GM23338 (cell line): Measurements from ENCODE around the gene SLC28A1. TPM values are rescaled to one million over a fixed set of nuclear protein-coding genes. Genes with fewer than 3 reads are reported as not detected.

Experiments used
- ATAC-seq: fragments of 200-7000 bp; cut with Tn5 transposase; 3 replicates; pipeline ENCODE4 v1.9.1; 2020
- DNase-seq: peaks from one replicate; pipeline ENCODE4 v3.0.0-alpha.2; 2015; ENCODE audit warnings: low spot score
- H2AFZ ChIP-seq: fragments of 200-600 bp; sonication (generic); 2 replicates; pipeline ENCODE4 v1.8.0; 2016; ENCODE audit warnings: antibody characterized with exemption, mild to moderate bottlenecking, moderate library complexity
- H3F3A ChIP-seq: fragments of 200-600 bp; sonication (generic); replicated peaks from 2 replicates; pipeline ENCODE4 v1.8.0; 2017; ENCODE audit warnings: antibody characterized with exemption, mixed run types, low read depth
- H3K27ac ChIP-seq: fragments of 200-600 bp; sonication (generic); 2 replicates; pipeline ENCODE4 v1.6.1; 2016; ENCODE audit warnings: low read depth
- H3K27me3 ChIP-seq: fragments of 200-600 bp; sonication (generic); 2 replicates; pipeline ENCODE4 v1.8.0; 2016; ENCODE audit warnings: mild to moderate bottlenecking, mixed run types, moderate library complexity; ENCODE audit not compliant: insufficient read depth
- H3K36me3 ChIP-seq: fragments of 200-600 bp; sonication (generic); 2 replicates; pipeline ENCODE4 v1.8.0; 2016; ENCODE audit warnings: mild to moderate bottlenecking; ENCODE audit not compliant: insufficient read depth
- H3K4me1 ChIP-seq: fragments of 200-600 bp; sonication (generic); 2 replicates; pipeline ENCODE4 v1.8.0; 2016; ENCODE audit warnings: mild to moderate bottlenecking, moderate library complexity; ENCODE audit not compliant: insufficient read depth
- H3K4me2 ChIP-seq: fragments of 200-600 bp; sonication (generic); 2 replicates; pipeline ENCODE4 v1.7.1; 2017; ENCODE audit warnings: mixed run types
- H3K4me3 ChIP-seq: fragments of 200-600 bp; sonication (generic); 2 replicates; pipeline ENCODE4 v1.6.1; 2016; ENCODE audit warnings: mixed run types
- H3K79me2 ChIP-seq: fragments of 200-600 bp; sonication (generic); replicated peaks from 2 replicates; pipeline ENCODE4 v1.8.0; 2017; ENCODE audit warnings: mild to moderate bottlenecking; ENCODE audit not compliant: insufficient read depth
- H3K9me2 ChIP-seq: fragments of 200-600 bp; sonication (generic); 2 replicates; pipeline ENCODE4 v1.8.0; 2017; ENCODE audit not compliant: insufficient read depth
- H4K20me1 ChIP-seq: fragments of 200-600 bp; sonication (generic); replicated peaks from 2 replicates; pipeline ENCODE4 v1.8.0; 2017; ENCODE audit warnings: mild to moderate bottlenecking; ENCODE audit not compliant: insufficient read depth
- H3K27ac Mint-ChIP-seq: 2 replicates; pipeline ENCODE4 v1.8.0; 2020; ENCODE audit warnings: inconsistent platforms, mild to moderate bottlenecking, moderate library complexity, mixed read lengths
- H3K27me3 Mint-ChIP-seq: 3 replicates; pipeline ENCODE4 v1.8.0; 2022; ENCODE audit warnings: low read depth, mild to moderate bottlenecking, moderate library complexity, mixed read lengths, inconsistent platforms; ENCODE audit not compliant: insufficient read depth, poor library complexity
- H3K36me3 Mint-ChIP-seq: 3 replicates; pipeline ENCODE4 v1.8.0; 2021; ENCODE audit warnings: low read depth, mild to moderate bottlenecking, inconsistent platforms, moderate library complexity, mixed read lengths
- H3K4me1 Mint-ChIP-seq: 3 replicates; pipeline ENCODE4 v1.8.0; 2020; ENCODE audit warnings: mild to moderate bottlenecking, inconsistent platforms, mixed read lengths
- H3K4me3 Mint-ChIP-seq: 3 replicates; pipeline ENCODE4 v1.8.0; 2021; ENCODE audit warnings: moderate library complexity, mild to moderate bottlenecking, inconsistent platforms, mixed read lengths
- H3K9me3 Mint-ChIP-seq: 3 replicates; pipeline ENCODE4 v1.8.0; 2020; ENCODE audit warnings: moderate library complexity, mild to moderate bottlenecking, inconsistent platforms, mixed read lengths
- EZH2phosphoT487 ChIP-seq: fragments of 200-600 bp; sonication (generic); IDR thresholded peaks from one replicate; pipeline ENCODE4 v1.8.1; 2018; ENCODE audit warnings: antibody characterized with exemption; ENCODE audit not compliant: unreplicated experiment
- ZNF462 ChIP-seq: fragments of 250-450 bp; sonication (Bioruptor Pico); IDR thresholded peaks from 2 replicates; pipeline ENCODE4 v1.5.0; 2020; ENCODE audit warnings: mild to moderate bottlenecking, moderate library complexity
- polyA plus RNA-seq: library from polyadenylated mRNA; unstranded; fragments of >200 nt; fragmentation: Nextera tagmentation; extraction: Ambion mirVana; gene quantifications from 2 replicates; pipeline ENCODE4 v1.2.1, GENCODE V29; 2016
- total RNA-seq: library from RNA; depleted of rRNA; stranded (reverse); fragments of >200 nt; shearing (Covaris generic); gene quantifications from 2 replicates; pipeline ENCODE4 v1.2.3, GENCODE V29; 2014
- TF ChIP-seq, protein P1 (sequence below), 2 experiments: fragments of 200-600 bp in 1 of 2; sonication (generic) in 1 of 2; conservative IDR thresholded peaks; 2 replicates each; pipeline versions ENCODE4 v1.5.1 to v1.6.1; 2016 to 2017; ENCODE audit warnings: antibody characterized with exemption in 2 of 2, low read depth in 2 of 2, mild to moderate bottlenecking in 2 of 2, moderate library complexity in 1 of 2

Gene SLC28A1
- total and polyA plus RNA-seq, 2 experiments from 2014 or later: not detected

GRCh38 chr15:84955089-84955848, 70.8 kb downstream of the SLC28A1 start:
- Histone ChIP-seq H3K4me2 (peak overlapping the region; percentile 50), H2AFZ (peak overlapping the region; percentile 84), H4K20me1 (no peaks in the 10 kb centered on the region), H3F3A (no peaks in the 10 kb centered on the region), H3K27ac (no peak overlapping the region), H3K36me3 (no peaks in the 10 kb centered on the region), H3K27me3 (no peaks in the 10 kb centered on the region), H3K9me2 (no peaks in the 10 kb centered on the region), H3K4me1 (peaks cover 17% of the 10 kb centered on the region), H3K79me2 (no peaks in the 10 kb centered on the region), H3K4me3 (peak overlapping the region; percentile 21; the same call in 1 of the 2 replicates)
- H3K4me1 Mint-ChIP-seq: peaks cover 25% of the 10 kb centered on the region
- no peaks in the 10 kb centered on the region for H3K27me3 Mint-ChIP-seq
- ATAC-seq: peak; percentile 98
- peak; percentile 83 for DNase-seq
- H3K4me3 Mint-ChIP-seq: no peak overlapping the region
- no peaks in the 10 kb centered on the region for H3K9me3 Mint-ChIP-seq
- no peaks in the 10 kb centered on the region for H3K36me3 Mint-ChIP-seq
- H3K27ac Mint-ChIP-seq: no peak overlapping the region
- 0 out of 2 replicates have a peak, but pooled peaks have one; percentile 10 for TF ChIP-seq ZNF462 (CRISPR knock-in tag)
- TF ChIP-seq, protein P1, sequence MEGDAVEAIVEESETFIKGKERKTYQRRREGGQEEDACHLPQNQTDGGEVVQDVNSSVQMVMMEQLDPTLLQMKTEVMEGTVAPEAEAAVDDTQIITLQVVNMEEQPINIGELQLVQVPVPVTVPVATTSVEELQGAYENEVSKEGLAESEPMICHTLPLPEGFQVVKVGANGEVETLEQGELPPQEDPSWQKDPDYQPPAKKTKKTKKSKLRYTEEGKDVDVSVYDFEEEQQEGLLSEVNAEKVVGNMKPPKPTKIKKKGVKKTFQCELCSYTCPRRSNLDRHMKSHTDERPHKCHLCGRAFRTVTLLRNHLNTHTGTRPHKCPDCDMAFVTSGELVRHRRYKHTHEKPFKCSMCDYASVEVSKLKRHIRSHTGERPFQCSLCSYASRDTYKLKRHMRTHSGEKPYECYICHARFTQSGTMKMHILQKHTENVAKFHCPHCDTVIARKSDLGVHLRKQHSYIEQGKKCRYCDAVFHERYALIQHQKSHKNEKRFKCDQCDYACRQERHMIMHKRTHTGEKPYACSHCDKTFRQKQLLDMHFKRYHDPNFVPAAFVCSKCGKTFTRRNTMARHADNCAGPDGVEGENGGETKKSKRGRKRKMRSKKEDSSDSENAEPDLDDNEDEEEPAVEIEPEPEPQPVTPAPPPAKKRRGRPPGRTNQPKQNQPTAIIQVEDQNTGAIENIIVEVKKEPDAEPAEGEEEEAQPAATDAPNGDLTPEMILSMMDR (conservative IDR thresholded peaks at IDR 0.05; ENCODE audit: low read depth in 2 of 2): peak; percentile 72 to 92
- TF ChIP-seq EZH2phosphoT487: no peak
